Measurements from ENCODE around the gene YES1. TPM values are rescaled to one million over a fixed set of nuclear protein-coding genes. Genes with fewer than 3 reads are reported as not detected.

YES1 gene
- total and polyA plus RNA-seq, 2 of the 8 experiments (the other 6 are each of a cell fraction or from before 2014, with no cell fraction given) = 14.8 to 94.3 TPM

- H3K23ac ChIP-seq (ENCODE audit: insufficient read length) = no peak overlapping the region
- ChIA-PET POLR2A (ENCODE audit: partially characterized antibody) (interaction anchor here (0.6 to 1.4 kb wide), 3 partner anchors 10 to 33 kb away, joined by 3 to 4 read pairs (median 3); partner anchors contain the start of gene ENOSF1), CTCF (ENCODE audit: partially characterized antibody) (interaction anchor here (0.6 to 5.0 kb wide), 14 partner anchors 9 to 160 kb away, joined by 3 to 37 read pairs (median 4); no protein-coding TSS in a partner anchor)
- no peak overlapping the region for H3K9ac ChIP-seq (replicated peaks in 1 of 4; ENCODE audit: extremely low read depth in 1 of 4, low read depth in 3 of 4, low read length in 3 of 4)
- H3K18ac ChIP-seq (ENCODE audit: extremely low read depth, low read length) = no peak overlapping the region
- H4K5ac ChIP-seq (ENCODE audit: insufficient read length, low read depth, low read length) = no peak overlapping the region
- WGBS, 2 experiments (ENCODE audit: extremely low coverage in 1 of 2, insufficient coverage in 1 of 2, insufficient read length in 1 of 2, insufficient replicate concordance in 2 of 2, low coverage in 1 of 2, low lambda C conversion rate in 2 of 2, missing lambda C conversion rate in 1 of 2) = 96% methylated on average over 4 of the region's 4 CpGs; no CpG with 5 or more reads in 1 of the 2 experiments
- H4K8ac ChIP-seq (ENCODE audit: extremely low read depth, insufficient read depth, low read length) = no peak overlapping the region
- no peak overlapping the region for H2AFZ ChIP-seq (ENCODE audit: low read length)
- FAIRE-seq = no peak
- H3K9me3 ChIP-seq (ENCODE audit: insufficient read depth in 2 of 2, low read depth in 1 of 2, low read length in 1 of 2) = no peaks in the 10 kb centered on the region
- DNase-seq (ENCODE audit: low read depth in 1 of 2, low spot score in 2 of 2) = no peak
- no peak overlapping the region for H2BK12ac ChIP-seq (ENCODE audit: low read depth, low read length)
- no peak overlapping the region for H3K27ac ChIP-seq (ENCODE audit: low read depth, low read length)
- H3K27me3 ChIP-seq (replicated peaks in 1 of 4; ENCODE audit: control insufficient read depth in 3 of 4, extremely low read depth in 1 of 4, insufficient read depth in 3 of 4, low read length in 3 of 4) = no peaks in the 10 kb centered on the region
- no peak overlapping the region for H2BK5ac ChIP-seq (ENCODE audit: low read depth, low read length)
- H3K4ac ChIP-seq (replicated peaks; ENCODE audit: insufficient read length, low read depth, low read length) = no peak overlapping the region
- no peak overlapping the region for H3K4me2 ChIP-seq (ENCODE audit: insufficient read depth in 1 of 2, low read depth in 2 of 2, low read length in 2 of 2)
- H2BK15ac ChIP-seq (ENCODE audit: low read length) = no peak overlapping the region
- H3K14ac ChIP-seq (ENCODE audit: insufficient read length) = no peak overlapping the region
- no peaks in the 10 kb centered on the region for H3K23me2 ChIP-seq (ENCODE audit: low read depth, low read length)
- no peak overlapping the region for H4K91ac ChIP-seq (replicated peaks; ENCODE audit: insufficient read length, low read length)
- H3K56ac ChIP-seq (replicated peaks; ENCODE audit: insufficient read length, low read depth, low read length) = no peak overlapping the region
- no peak overlapping the region for H2BK120ac ChIP-seq (replicated peaks; ENCODE audit: low read depth, low read length)
- no peaks in the 10 kb centered on the region for H3K4me1 ChIP-seq (replicated peaks in 1 of 4; ENCODE audit: control insufficient read depth in 3 of 4, insufficient read depth in 4 of 4, low read length in 3 of 4)
- no peaks in the 10 kb centered on the region for H3K79me1 ChIP-seq (ENCODE audit: low read depth, low read length)
- H3K79me2 ChIP-seq (ENCODE audit: control insufficient read depth in 1 of 2, insufficient read depth in 2 of 2, low read length in 2 of 2) = no peaks in the 10 kb centered on the region
- H4K20me1 ChIP-seq (replicated peaks in 1 of 2; ENCODE audit: control insufficient read depth in 1 of 2, insufficient read depth in 2 of 2, low read length in 2 of 2) = peaks cover 2 to 4% of the 10 kb centered on the region in 2 experiments
- H3K4me3 ChIP-seq (ENCODE audit: extremely low read depth in 1 of 4, insufficient read depth in 2 of 4, low read depth in 3 of 4, low read length in 4 of 4) = no peak overlapping the region
- H3K36me3 ChIP-seq (ENCODE audit: control insufficient read depth in 2 of 4, insufficient read depth in 4 of 4, low read length in 3 of 4) = peaks cover 9 to 39% (median 24%) of the 10 kb centered on the region in 4 experiments; a peak in 6 of 8 replicates
- H2AK5ac ChIP-seq (ENCODE audit: low read depth, low read length) = no peak overlapping the region
- H2BK20ac ChIP-seq (ENCODE audit: low read length) = no peak overlapping the region
- TF ChIP-seq SP1 (IDR thresholded peaks at IDR 0.05; ENCODE audit: low read depth, low read length) (no peak), BACH1 (IDR thresholded peaks at IDR 0.05; ENCODE audit: low read length) (no peak), RAD21 (IDR thresholded peaks at IDR 0.05 in 1 of 2, conservative IDR thresholded peaks at IDR 0.05 in 1 of 2; ENCODE audit: low read depth in 2 of 2, low read length in 2 of 2) (no peak), MAX (IDR thresholded peaks at IDR 0.05) (no peak), KDM4A (IDR thresholded peaks at IDR 0.05; ENCODE audit: low read depth, low read length, severe bottlenecking) (no peak), JUND (IDR thresholded peaks at IDR 0.05; ENCODE audit: low read length) (no peak), SIRT6 (IDR thresholded peaks at IDR 0.05; ENCODE audit: low read length) (no peak), GABPA (IDR thresholded peaks at IDR 0.05; ENCODE audit: borderline replicate concordance, insufficient read depth, low read length) (no peak), MAFK (IDR thresholded peaks at IDR 0.05; ENCODE audit: low read depth, low read length) (no peak), CBX5 (IDR thresholded peaks at IDR 0.05; ENCODE audit: low read depth, low read length) (no peak), RFX5 (IDR thresholded peaks at IDR 0.05; ENCODE audit: borderline replicate concordance, low read depth, low read length) (no peak)
These were observed 132.5 kb downstream of the YES1 start for GRCh38 chr18:679516-679915.
